ENCODE measurements around the gene PTPRT. TPM values are rescaled to one million over a fixed set of nuclear protein-coding genes. Genes with fewer than 3 reads are reported as not detected.

PTPRT gene
- total RNA-seq, 2 donors from 2014 or later: not detected

GRCh38 chr20:42483730-42484303 is 705.9 kb downstream of the PTPRT start:
- TF ChIP-seq CTCF (IDR thresholded peaks at IDR 0.05): no peak
- DNase-seq (ENCODE audit: low spot score) (no peak), ATAC-seq (ENCODE audit: insufficient number of reproducible peaks, low FRiP score, low read depth) (no peak)
- Histone ChIP-seq H3K27ac (no peak overlapping the region), H3K4me1 (ENCODE audit: control insufficient read depth in 1 of 2, low read depth in 2 of 2) (no peaks in the 10 kb centered on the region), H3K9me3 (no peaks in the 10 kb centered on the region), H3K27me3 (replicated peaks; ENCODE audit: insufficient read depth) (no peaks in the 10 kb centered on the region), H3K4me3 (no peak overlapping the region), H3K36me3 (no peaks in the 10 kb centered on the region)

GRCh38 chr20:42482808-42483207 is 706.9 kb downstream of the PTPRT start:
- no peaks in the 10 kb centered on the region for H3K4me1 ChIP-seq (ENCODE audit: control insufficient read depth in 1 of 2, low read depth in 2 of 2)
- no peaks in the 10 kb centered on the region for H3K27me3 ChIP-seq (replicated peaks; ENCODE audit: insufficient read depth)
- ATAC-seq (ENCODE audit: insufficient number of reproducible peaks, low FRiP score, low read depth): no peak
- no peak overlapping the region for H3K27ac ChIP-seq
- TF ChIP-seq CTCF (IDR thresholded peaks at IDR 0.05): no peak
- DNase-seq (ENCODE audit: low spot score): no peak
- H3K36me3 ChIP-seq: no peaks in the 10 kb centered on the region
- H3K9me3 ChIP-seq: no peaks in the 10 kb centered on the region
- no peak overlapping the region for H3K4me3 ChIP-seq

- no peak overlapping the region for H3K4me3 ChIP-seq
- no peaks in the 10 kb centered on the region for H3K36me3 ChIP-seq
- TF ChIP-seq CTCF (IDR thresholded peaks at IDR 0.05): no peak
- no peaks in the 10 kb centered on the region for H3K9me3 ChIP-seq
- no peaks in the 10 kb centered on the region for H3K27me3 ChIP-seq (replicated peaks; ENCODE audit: insufficient read depth)
- H3K27ac ChIP-seq: no peak overlapping the region
- H3K4me1 ChIP-seq (ENCODE audit: control insufficient read depth in 1 of 2, low read depth in 2 of 2): no peaks in the 10 kb centered on the region
- no peak for ATAC-seq (ENCODE audit: insufficient number of reproducible peaks, low FRiP score, low read depth)
- DNase-seq (ENCODE audit: low spot score): no peak
Measured at GRCh38 chr20:42475773-42476172, 713.9 kb downstream of the PTPRT start.

- no peak for TF ChIP-seq CTCF (IDR thresholded peaks at IDR 0.05)
- Histone ChIP-seq H3K27ac (no peak overlapping the region), H3K36me3 (no peaks in the 10 kb centered on the region), H3K4me3 (no peak overlapping the region), H3K4me1 (ENCODE audit: control insufficient read depth in 1 of 2, low read depth in 2 of 2) (no peaks in the 10 kb centered on the region), H3K27me3 (replicated peaks; ENCODE audit: insufficient read depth) (no peaks in the 10 kb centered on the region), H3K9me3 (no peaks in the 10 kb centered on the region)
- DNase-seq (ENCODE audit: low spot score): no peak
- no peak for ATAC-seq (ENCODE audit: insufficient number of reproducible peaks, low FRiP score, low read depth)
Measured at GRCh38 chr20:42474646-42475045, 715.1 kb downstream of the PTPRT start.

GRCh38 chr20:42472198-42472597 is 717.5 kb downstream of the PTPRT start:
- no peaks in the 10 kb centered on the region for H3K36me3 ChIP-seq
- TF ChIP-seq CTCF (IDR thresholded peaks at IDR 0.05): no peak
- DNase-seq (ENCODE audit: low spot score) (no peak), ATAC-seq (ENCODE audit: insufficient number of reproducible peaks, low FRiP score, low read depth) (no peak)
- no peaks in the 10 kb centered on the region for H3K9me3 ChIP-seq
- H3K4me1 ChIP-seq (ENCODE audit: control insufficient read depth in 1 of 2, low read depth in 2 of 2): no peaks in the 10 kb centered on the region
- H3K27ac ChIP-seq: no peak overlapping the region
- no peak overlapping the region for H3K4me3 ChIP-seq
- no peaks in the 10 kb centered on the region for H3K27me3 ChIP-seq (replicated peaks; ENCODE audit: insufficient read depth)
